ENCODE data around the gene PCK2.
A peak's percentile ranks its signal among the peaks of the same experiment; 100 is the strongest.
"Not testable (repeated sequence)": the region's sequence is repeated elsewhere in the genome, so short reads cannot be mapped to it uniquely, and the experiment has no call there.

Gene PCK2

GRCh38 chr14:24095271-24096068 is 1.4 kb downstream of the PCK2 start:
- no peak for DNase-seq (ENCODE audit: low read depth)

DNA sequence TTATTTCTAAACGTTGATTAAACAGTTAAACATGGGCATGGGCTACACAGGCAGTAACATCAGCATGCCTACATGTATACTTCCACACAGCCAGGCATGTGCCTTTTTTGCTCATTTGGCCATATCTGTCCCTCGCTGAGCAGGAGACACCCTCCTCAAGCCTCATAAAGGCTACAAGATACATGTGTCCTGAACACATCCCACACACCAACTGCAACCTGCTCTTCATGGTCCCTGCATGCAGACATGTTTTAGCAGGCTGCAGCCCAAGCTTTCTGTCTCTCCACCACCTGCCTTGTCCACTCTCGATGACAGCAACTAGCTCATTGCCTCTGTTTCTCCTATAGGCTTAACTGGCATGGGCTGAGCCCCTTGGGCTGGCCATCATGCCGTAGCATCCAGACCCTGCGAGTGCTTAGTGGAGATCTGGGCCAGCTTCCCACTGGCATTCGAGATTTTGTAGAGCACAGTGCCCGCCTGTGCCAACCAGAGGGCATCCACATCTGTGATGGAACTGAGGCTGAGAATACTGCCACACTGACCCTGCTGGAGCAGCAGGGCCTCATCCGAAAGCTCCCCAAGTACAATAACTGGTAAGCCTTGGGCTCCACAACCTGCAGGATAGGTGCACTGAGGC is 2.6 kb downstream of the PCK2 start:
- DNase-seq (ENCODE audit: low read depth), result no peak

GRCh38 chr14:24098229-24098926 is 4.3 kb downstream of the PCK2 start:
- DNase-seq (ENCODE audit: low read depth), result no peak

DNA sequence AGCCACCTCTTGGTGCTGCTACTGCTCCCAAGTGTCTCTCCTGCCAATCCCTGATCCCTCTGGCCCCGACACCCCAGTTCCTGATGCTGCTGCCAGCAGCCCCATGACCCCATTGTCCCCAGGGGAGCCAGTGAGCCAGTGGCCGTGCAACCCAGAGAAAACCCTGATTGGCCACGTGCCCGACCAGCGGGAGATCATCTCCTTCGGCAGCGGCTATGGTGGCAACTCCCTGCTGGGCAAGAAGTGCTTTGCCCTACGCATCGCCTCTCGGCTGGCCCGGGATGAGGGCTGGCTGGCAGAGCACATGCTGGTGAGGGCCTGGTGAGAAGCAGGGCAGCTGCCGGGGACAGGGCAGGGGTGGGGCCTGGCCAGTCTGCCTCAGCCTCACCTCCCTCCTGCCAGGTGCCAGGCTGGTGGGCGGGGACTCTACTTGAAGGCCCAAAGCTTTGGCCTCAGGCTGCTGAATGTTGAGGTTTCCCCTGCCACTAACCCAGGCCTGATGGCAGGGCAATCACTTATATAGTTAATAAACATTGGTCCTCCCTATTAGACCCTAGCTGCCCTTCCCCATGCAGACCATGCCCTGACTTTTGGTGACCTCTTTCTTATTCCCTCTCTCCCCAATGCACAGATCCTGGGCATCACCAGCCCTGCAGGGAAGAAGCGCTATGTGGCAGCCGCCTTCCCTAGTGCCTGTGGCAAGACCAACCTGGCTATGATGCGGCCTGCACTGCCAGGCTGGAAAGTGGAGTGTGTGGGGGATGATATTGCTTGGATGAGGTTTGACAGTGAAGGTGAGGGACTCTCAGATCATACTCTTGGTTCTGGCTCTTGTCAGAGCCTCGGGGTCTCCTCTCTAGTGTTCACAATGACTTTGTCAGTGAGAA is 5.1 kb downstream of the PCK2 start:
- DNase-seq (ENCODE audit: low read depth), result no peak

DNA sequence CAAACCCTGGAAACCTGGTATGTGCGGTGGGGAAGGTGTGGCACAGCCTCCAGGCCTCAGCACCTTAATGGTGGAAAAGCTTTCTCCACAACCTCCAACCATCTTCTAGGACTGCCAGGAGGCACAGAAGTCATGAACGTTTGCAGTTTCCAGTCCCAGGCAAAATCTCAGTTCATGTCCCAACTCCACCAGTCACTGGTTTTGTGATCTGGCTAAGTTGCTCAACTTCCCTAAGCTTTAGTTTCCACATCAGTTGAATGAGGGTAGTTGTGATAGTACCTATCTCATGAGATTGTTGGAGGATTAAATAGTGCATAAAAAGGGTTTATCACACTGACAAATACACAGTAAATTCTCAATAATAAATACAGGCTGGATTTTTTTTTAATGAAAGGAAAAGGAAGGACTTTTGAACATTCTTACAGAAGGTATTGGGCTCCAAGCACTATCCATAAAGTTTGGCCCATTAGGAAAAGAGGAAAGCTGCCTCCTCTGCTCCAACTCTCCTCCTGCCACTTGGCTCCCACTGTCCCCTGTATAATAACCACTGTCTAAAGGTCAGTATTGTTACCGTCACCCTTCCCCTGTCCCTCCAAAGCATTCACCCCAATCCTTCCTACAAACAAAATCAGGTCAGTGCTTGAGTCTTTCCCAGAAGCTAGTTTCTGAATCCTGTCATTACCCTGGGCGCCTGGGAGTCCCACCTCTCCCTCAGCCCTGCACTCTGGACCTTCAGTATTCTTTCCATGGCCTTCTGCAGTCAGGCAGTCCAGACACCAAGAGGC is 6.3 kb downstream of the PCK2 start:
- DNase-seq (ENCODE audit: low read depth), result no peak

- DNase-seq (ENCODE audit: low read depth), result no peak
These were observed 6.9 kb downstream of the PCK2 start for GRCh38 chr14:24100982-24101494.

DNA sequence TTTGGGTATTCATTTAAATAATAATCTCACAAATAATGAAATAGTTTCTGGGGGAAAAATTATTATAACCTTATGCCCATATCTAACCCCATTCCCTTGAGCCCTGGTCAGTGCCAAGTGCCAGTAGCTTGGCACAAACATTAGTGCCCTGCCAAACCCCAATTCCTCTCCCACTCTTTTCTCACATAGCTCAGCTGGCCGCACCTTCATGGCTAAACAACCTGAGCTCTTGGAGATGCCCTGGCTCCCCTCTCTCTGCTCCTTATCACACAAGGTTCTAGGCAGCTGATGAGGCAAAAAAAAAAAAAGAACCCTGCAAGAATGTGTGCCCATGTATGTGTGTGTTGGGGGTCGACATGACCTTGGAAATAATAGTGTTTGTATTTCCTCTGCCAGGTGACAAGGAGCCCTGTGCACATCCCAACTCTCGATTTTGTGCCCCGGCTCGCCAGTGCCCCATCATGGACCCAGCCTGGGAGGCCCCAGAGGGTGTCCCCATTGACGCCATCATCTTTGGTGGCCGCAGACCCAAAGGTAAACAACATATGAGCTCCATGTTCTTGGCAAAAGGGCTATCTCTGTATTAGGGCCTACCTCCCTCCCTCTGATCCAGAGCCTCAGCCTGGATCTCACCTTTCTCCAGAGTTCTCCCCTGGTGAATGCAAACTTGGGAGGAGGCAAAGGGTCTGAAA is 8.4 kb downstream of the PCK2 start:
- no peak for DNase-seq (ENCODE audit: low read depth)

- DNase-seq (ENCODE audit: low read depth), result no peak
These were observed 9.3 kb downstream of the PCK2 start for GRCh38 chr14:24103451-24103850.

- DNase-seq (ENCODE audit: low read depth), result not testable (repeated sequence)
These were observed 11.6 kb downstream of the PCK2 start for GRCh38 chr14:24105609-24106239.

DNA sequence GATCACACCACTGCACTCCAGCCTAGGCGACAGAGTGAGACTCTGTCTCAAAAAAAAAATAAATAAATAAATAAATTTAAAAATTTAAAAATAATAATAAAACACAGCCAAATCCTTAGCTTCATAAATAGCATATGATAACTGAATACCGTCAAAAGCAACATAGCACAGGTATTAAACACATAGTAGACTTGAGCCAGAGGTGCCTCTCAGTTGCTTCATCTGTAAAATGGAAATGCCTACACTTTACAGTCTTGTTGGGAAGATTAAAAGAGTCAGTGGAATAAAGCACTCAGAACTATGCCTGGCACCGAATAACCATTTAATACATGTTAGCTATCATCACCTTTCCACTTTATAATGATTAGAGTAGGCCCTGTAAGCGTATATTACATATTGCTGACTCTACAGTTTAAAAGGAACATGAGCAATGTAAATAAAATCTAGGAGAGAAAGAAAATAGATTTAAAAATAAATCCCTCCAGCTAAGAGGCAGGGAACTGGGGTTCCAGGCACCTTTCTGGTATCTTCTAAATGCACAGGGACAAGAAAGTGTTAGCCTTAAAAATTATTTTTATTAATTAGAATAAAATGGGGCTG is 12.7 kb downstream of the PCK2 start:
- DNase-seq (ENCODE audit: low read depth), result no peak

- DNase-seq (ENCODE audit: low read depth), result no peak
These were observed 14.3 kb downstream of the PCK2 start for GRCh38 chr14:24108336-24108874.

DNA sequence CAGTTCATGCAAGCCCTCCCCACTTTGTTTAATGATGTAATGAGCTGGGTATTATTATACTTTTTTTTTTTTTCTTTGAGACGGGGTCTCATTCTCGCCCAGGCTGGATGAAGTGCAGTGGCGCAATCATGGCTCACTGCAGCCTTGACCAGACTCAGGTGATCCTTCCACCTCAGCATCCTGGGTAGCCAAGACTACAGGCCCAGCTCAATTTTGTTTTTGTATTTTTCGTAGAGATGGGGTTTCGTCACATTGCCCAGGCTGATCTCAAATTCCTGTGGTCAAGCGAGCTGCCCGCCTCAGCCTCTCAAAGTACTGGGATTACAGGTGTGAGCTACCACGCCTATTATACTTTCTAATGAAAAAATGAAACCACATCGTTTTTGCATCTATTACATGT is 15.9 kb downstream of the PCK2 start:
- DNase-seq (ENCODE audit: low read depth), result no peak

- no peak for DNase-seq (ENCODE audit: low read depth)
These were observed 16.4 kb downstream of the PCK2 start for GRCh38 chr14:24110523-24110922.

GRCh38 chr14:24113379-24113800 is 19.3 kb downstream of the PCK2 start:
- DNase-seq (ENCODE audit: low read depth), result no peak

DNA sequence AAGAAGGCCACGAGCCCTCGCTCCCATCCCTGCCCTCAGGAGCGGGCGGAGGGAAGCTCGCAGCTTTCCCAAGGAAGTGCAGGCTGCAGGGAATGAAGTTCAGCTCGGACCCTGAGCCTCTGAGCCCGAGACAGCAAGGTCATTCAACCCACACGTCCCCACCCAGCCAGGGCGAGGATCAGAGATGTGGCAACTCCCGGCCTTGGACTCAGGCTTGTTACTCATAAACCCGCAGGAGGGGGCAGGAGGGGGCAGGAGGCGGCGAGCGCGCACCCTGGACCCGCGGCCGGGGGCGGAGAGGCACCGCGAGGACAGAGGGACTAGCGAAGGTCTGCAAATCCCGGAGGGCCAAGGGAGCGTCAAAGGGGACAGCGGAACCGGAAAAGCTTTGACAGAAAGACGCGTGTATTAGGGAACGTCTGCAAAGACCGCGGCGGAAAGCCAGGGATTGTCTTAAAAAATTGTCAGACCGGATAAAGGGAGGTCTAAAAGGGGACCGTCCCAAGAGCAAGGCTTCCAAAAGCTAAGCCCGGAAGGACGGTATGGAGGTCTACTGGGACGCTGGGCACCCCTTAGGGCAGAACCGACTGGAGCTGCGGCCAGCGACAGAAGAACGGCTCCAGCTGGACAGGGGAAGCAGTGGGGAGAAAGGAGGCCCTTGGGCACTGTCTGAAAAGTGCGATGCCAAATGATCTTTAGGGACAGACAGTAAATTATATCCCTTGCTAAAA is 19.9 kb downstream of the PCK2 start:
- peak; percentile 59 for DNase-seq (ENCODE audit: low read depth)

DNA sequence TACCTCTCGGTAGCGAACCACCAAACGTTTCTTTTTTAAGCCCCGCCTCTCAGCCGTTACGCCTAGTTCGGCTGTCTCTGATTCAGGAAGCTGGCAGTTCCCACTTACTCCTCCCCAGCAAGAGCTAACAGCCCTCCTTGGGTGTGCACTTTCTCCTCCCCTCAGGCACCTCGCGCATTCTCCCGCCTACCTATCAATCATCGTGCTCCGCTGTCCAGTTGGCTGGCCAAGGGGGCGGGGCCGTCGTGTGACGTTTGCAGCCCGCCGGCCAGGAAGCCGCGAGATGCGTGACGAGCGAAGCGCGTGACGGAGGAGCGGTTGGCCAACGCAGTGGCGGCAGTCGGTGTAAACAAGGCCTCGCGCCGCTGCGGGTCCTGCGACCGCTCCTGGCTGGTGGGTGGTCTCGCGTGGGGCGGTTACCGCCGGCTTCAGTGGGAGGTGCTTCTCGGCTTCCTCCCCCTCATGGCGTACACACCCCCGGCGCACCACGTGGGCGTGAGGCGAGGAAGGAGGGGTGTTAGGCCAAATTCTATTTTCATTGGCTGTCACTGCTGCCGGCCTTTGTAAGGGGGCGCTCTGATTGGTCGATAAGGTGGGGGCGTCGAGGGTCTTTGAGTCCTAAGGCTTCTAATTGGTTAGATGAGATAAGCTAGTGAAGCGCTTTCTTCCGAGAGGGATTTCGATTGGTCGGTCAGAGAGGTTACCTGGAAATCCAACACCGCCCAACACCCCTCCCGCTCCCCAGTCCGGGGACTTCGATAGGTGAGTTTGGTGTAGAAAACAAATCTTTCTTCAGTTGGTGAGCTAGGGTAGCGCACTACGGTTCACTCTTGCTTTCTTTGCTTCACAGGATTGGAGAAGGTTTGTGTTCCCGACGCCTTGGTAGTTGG is 20.7 kb downstream of the PCK2 start, which contains the start of the genes DCAF11 and NRL:
Gene DCAF11 (plus strand): TSS at position 246 of the 890 bp plus-strand sequence. CDS start 818 bp downstream, outside the sequence.
Gene NRL (minus strand): TSS at position 418 of the 890 bp plus-strand sequence. CDS start 32,101 bp downstream, outside the sequence.
- peak; percentile 95 for DNase-seq (ENCODE audit: low read depth)

Measured in activated T-cell treated with anti-CD3 and anti-CD28 coated beads for 1 hour (primary cell).